Spleen (tissue), 11 donors: ENCODE results near the gene USP49. TPM values are rescaled to one million over a fixed set of nuclear protein-coding genes. Genes with fewer than 3 reads are reported as not detected.

ENCODE experiments used
- DNase-seq: peaks from one replicate; pipeline ENCODE4 v3.0.0-alpha.2; 2020
- H3K27ac ChIP-seq, 8 donors: fragments of 200-600 bp; sonication (generic) in 7 of 8; 1 replicate in 4 of 8; 2 replicates in 4 of 8; pipeline versions ENCODE4 v1.5.0 to v1.8.0; 2016 to 2021; ENCODE audit warnings: inconsistent platforms in 4 of 8, mild to moderate bottlenecking in 4 of 8, moderate library complexity in 1 of 8
- H3K27me3 ChIP-seq, 7 donors: fragments of 200-600 bp; sonication (generic) in 6 of 7; replicated peaks in 1 of 7; 1 replicate in 4 of 7; 2 replicates in 3 of 7; pipeline versions ENCODE4 v1.5.0 to v1.8.0; 2016 to 2021; ENCODE audit warnings: inconsistent platforms in 3 of 7, mild to moderate bottlenecking in 1 of 7
- H3K36me3 ChIP-seq, 6 donors: fragments of 200-600 bp; sonication (generic) in 5 of 6; 1 replicate in 4 of 6; 2 replicates in 2 of 6; pipeline versions ENCODE4 v1.5.0 to v1.8.0; 2016 to 2021; ENCODE audit warnings: inconsistent platforms in 2 of 6
- H3K4me1 ChIP-seq, 6 donors: fragments of 200-600 bp; sonication (generic) in 5 of 6; 1 replicate in 3 of 6; 2 replicates in 3 of 6; pipeline versions ENCODE4 v1.5.0 to v1.8.0; 2016 to 2021; ENCODE audit warnings: inconsistent platforms in 3 of 6
- H3K4me3 ChIP-seq, 8 donors: fragments of 200-600 bp; sonication (generic) in 7 of 8; 1 replicate in 4 of 8; 2 replicates in 4 of 8; pipeline versions ENCODE4 v1.5.0 to v1.8.0; 2016 to 2021; ENCODE audit warnings: inconsistent platforms in 4 of 8, mild to moderate bottlenecking in 4 of 8, moderate library complexity in 2 of 8
- H3K9me3 ChIP-seq, 8 donors: fragments of 200-600 bp; sonication (generic) in 7 of 8; 1 replicate in 4 of 8; 2 replicates in 4 of 8; pipeline versions ENCODE4 v1.5.0 to v1.8.0; 2016 to 2021; ENCODE audit warnings: inconsistent platforms in 4 of 8
- POLR2A ChIP-seq, 3 donors: fragments of 450-650 bp; IDR thresholded peaks; one replicate each; pipeline ENCODE4 v1.5.1; 2017; ENCODE audit warnings: antibody characterized with exemption in 3 of 3, mild to moderate bottlenecking in 1 of 3
- POLR2AphosphoS5 ChIP-seq, 3 donors: sonication (generic); formaldehyde crosslinking; IDR thresholded peaks; one replicate each; pipeline ENCODE4 v1.5.1; 2017; ENCODE audit warnings: antibody characterized with exemption in 3 of 3
- WGBS, 5 donors: extraction: QIAGEN DNeasy Blood & Tissue Kit in 3 of 5; methylation state at CpG; one replicate each; pipeline versions ENCODE4 v1.1.5 to v1.1.7; 2013 to 2018; 5-methylcytosine and 5-hydroxymethylcytosine counted together
- intact Hi-C: fragments of 100-400 bp; cut with DNase I; formaldehyde crosslinking; loops from one replicate; pipeline ENCODE4 v1.15.0; 2023; ENCODE audit warnings: low total_unique reads
- polyA plus RNA-seq, 3 donors: library from polyadenylated mRNA; stranded (reverse); fragments of 200-250 nt; gene quantifications; one replicate each; pipeline ENCODE4 v1.2.1, GENCODE V29; 2013
- total RNA-seq, 7 donors: library from RNA; depleted of rRNA in 3 of 7; stranded (reverse); fragments of >200 nt in 3 of 7; fragmentation: NEBNext Ultra II Directional in 4 of 7; extraction: Animal tissue kit (Norgen Biotek cat#: 25700) in 4 of 7; gene quantifications; one replicate each; pipeline versions ENCODE4 v1.1.0 to v1.2.1, GENCODE V29; 2016 to 2021
- TF ChIP-seq, protein P1 (sequence below), 11 experiments: fragments of 200-600 bp in 7 of 11; fragments of 450-650 bp in 4 of 11; sonication (generic) in 4 of 11; IDR thresholded peaks in 8 of 11; conservative IDR thresholded peaks in 3 of 11; 1 replicate in 7 of 11; 2 replicates in 4 of 11; pipeline versions ENCODE4 v1.4.0 to v1.8.0; 2016 to 2021; ENCODE audit warnings: antibody characterized with exemption in 11 of 11, inconsistent platforms in 4 of 11, mild to moderate bottlenecking in 1 of 11
- donor health status: healthy with polysubstance abuse.
- donor health status: DM: no; HTN: no; CAD: no; lungs with moderate emphysema.
- donor health status: DM: no; HTN: no; CAD: no.
- donor health status: Bipolar disorder and iron deficiency.
- donor health status: healthy.
- donor health status: DM: no; HTN: no; CAD: no.
- donor health status: DM: yes; HTN: yes; CAD: no.

USP49 gene
- total and polyA plus RNA-seq, 10 donors, result 0.35 to 6.8 (median 4.2) TPM

DNA sequence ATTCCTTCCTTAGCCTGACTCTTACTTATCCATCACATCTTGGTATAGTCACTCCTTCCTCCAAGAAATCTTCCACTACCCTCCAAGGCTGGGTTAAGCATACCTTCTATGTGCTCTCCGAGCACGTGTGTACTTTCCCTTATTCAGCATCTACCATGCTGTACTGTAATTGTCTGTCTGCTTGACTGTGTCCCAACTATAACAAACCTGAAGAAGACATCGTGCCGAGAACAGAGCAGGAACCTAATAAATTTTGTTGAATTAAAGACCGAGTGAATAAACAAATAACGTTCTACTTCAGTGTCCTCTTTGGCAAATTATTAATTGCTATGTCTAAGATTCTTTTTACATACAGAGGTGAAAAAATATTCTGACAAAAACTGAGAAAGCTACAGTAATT lies 35.8 kb downstream of the USP49 start:
- Histone ChIP-seq H3K4me1 (no peaks in the 10 kb centered on the region), H3K4me3 (no peak overlapping the region), H3K27ac (no peak overlapping the region), H3K9me3 (no peaks in the 10 kb centered on the region), H3K36me3 (no peaks in the 10 kb centered on the region), H3K27me3 (no peaks in the 10 kb centered on the region)
- intact Hi-C loops, result no loop called here
- no peak for TF ChIP-seq POLR2A (IDR thresholded peaks at IDR 0.05)
- TF ChIP-seq POLR2AphosphoS5 (IDR thresholded peaks at IDR 0.05), result no peak
- TF ChIP-seq, protein P1, sequence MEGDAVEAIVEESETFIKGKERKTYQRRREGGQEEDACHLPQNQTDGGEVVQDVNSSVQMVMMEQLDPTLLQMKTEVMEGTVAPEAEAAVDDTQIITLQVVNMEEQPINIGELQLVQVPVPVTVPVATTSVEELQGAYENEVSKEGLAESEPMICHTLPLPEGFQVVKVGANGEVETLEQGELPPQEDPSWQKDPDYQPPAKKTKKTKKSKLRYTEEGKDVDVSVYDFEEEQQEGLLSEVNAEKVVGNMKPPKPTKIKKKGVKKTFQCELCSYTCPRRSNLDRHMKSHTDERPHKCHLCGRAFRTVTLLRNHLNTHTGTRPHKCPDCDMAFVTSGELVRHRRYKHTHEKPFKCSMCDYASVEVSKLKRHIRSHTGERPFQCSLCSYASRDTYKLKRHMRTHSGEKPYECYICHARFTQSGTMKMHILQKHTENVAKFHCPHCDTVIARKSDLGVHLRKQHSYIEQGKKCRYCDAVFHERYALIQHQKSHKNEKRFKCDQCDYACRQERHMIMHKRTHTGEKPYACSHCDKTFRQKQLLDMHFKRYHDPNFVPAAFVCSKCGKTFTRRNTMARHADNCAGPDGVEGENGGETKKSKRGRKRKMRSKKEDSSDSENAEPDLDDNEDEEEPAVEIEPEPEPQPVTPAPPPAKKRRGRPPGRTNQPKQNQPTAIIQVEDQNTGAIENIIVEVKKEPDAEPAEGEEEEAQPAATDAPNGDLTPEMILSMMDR (IDR thresholded peaks at IDR 0.05 in 8 of 11, conservative IDR thresholded peaks at IDR 0.05 in 3 of 11), result no peak
- DNase-seq, result no peak
- 90 to 96% (median 96%) methylated on average over 6 of the region's 6 CpGs for WGBS, 5 donors

DNA sequence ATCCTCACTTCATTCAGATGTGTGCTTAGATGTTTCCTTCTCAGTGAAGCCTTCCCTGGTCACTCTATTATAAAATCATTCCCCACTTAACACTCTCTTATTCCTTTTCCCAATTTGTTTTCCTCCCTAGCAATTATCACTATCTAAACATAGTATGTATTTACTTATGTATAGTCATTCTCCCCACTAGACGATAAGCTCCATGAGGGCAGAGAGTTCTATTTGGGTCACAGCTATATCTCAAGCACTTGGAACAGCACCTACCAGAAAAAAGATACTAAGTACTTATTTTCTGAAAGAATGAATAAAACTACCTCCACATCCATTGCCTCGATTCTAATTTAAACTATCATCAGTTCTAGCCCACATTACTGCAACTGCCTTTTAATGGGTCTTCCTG lies 36.5 kb downstream of the USP49 start:
- no peaks in the 10 kb centered on the region for H3K4me1 ChIP-seq
- H3K9me3 ChIP-seq, result no peaks in the 10 kb centered on the region
- no peaks in the 10 kb centered on the region for H3K27me3 ChIP-seq
- H3K27ac ChIP-seq, result no peak overlapping the region
- intact Hi-C loops, result no loop called here
- no peak overlapping the region for H3K4me3 ChIP-seq
- no peak for DNase-seq
- 91 to 97% (median 94%) methylated on average over 2 of the region's 2 CpGs for WGBS, 5 donors
- TF ChIP-seq, protein P1 (IDR thresholded peaks at IDR 0.05 in 8 of 11, conservative IDR thresholded peaks at IDR 0.05 in 3 of 11), result no peak
- TF ChIP-seq POLR2A (IDR thresholded peaks at IDR 0.05) (no peak), POLR2AphosphoS5 (IDR thresholded peaks at IDR 0.05) (no peak)
- no peaks in the 10 kb centered on the region for H3K36me3 ChIP-seq

DNA sequence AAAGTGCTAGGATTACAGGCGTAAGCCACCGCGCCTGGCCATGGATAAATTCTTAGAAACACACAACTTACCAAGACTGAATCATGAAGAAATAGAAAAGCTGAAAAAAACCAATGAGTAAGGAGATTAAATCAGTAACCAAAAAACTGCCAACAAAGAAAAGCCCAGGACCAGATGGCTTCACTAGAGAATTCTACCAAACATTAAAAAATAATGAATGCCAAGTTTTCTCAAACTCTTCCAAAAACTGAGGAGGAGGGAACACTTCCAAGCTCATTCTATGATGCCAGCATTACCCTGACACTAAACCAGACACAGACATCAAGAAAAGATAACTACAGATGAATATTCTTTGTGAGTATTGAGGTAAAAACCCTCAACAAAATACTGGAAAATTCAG lies 44.3 kb downstream of the USP49 start:
- no peaks in the 10 kb centered on the region for H3K36me3 ChIP-seq
- no peak overlapping the region for H3K27ac ChIP-seq
- TF ChIP-seq, protein P1 (IDR thresholded peaks at IDR 0.05 in 8 of 11, conservative IDR thresholded peaks at IDR 0.05 in 3 of 11), result no peak
- 94 to 99% (median 98%) methylated on average over 3 of the region's 3 CpGs for WGBS, 5 donors
- no peak for DNase-seq
- H3K9me3 ChIP-seq, result no peaks in the 10 kb centered on the region
- H3K4me1 ChIP-seq, result peaks cover 0 to 14% (median 3%) of the 10 kb centered on the region in 6 donors
- no peaks in the 10 kb centered on the region for H3K27me3 ChIP-seq
- no peak overlapping the region for H3K4me3 ChIP-seq
- intact Hi-C loops, result no loop called here

GRCh38 chr6:41846666-41847237 lies 48.4 kb downstream of the USP49 start:
- intact Hi-C loops, result no loop called here
- Histone ChIP-seq H3K27me3 (no peaks in the 10 kb centered on the region), H3K4me3 (no peak overlapping the region), H3K36me3 (no peaks in the 10 kb centered on the region), H3K9me3 (no peaks in the 10 kb centered on the region), H3K27ac (peak overlapping the region in 6 of 8 donors; percentile 8 to 54 (median 18)), H3K4me1 (peaks cover 0 to 16% (median 3%) of the 10 kb centered on the region in 6 donors)
- TF ChIP-seq POLR2A (IDR thresholded peaks at IDR 0.05) (no peak), POLR2AphosphoS5 (IDR thresholded peaks at IDR 0.05) (peak in 1 of 3 donors; percentile 18)
- TF ChIP-seq, protein P1 (IDR thresholded peaks at IDR 0.05 in 8 of 11, conservative IDR thresholded peaks at IDR 0.05 in 3 of 11), result peak; percentile 56 to 89 (median 82)
- DNase-seq, result no peak
- WGBS, 5 donors, result 0 to 31% (median 7%) methylated on average over 1 of the region's 1 CpG
